ENCODE results near the gene TOP3B. TPM values are rescaled to one million over a fixed set of nuclear protein-coding genes. Genes with fewer than 3 reads are reported as not detected.

Gene TOP3B
- polyA plus RNA-seq, 1 donor from 2014 or later: 22.7 TPM

DNA sequence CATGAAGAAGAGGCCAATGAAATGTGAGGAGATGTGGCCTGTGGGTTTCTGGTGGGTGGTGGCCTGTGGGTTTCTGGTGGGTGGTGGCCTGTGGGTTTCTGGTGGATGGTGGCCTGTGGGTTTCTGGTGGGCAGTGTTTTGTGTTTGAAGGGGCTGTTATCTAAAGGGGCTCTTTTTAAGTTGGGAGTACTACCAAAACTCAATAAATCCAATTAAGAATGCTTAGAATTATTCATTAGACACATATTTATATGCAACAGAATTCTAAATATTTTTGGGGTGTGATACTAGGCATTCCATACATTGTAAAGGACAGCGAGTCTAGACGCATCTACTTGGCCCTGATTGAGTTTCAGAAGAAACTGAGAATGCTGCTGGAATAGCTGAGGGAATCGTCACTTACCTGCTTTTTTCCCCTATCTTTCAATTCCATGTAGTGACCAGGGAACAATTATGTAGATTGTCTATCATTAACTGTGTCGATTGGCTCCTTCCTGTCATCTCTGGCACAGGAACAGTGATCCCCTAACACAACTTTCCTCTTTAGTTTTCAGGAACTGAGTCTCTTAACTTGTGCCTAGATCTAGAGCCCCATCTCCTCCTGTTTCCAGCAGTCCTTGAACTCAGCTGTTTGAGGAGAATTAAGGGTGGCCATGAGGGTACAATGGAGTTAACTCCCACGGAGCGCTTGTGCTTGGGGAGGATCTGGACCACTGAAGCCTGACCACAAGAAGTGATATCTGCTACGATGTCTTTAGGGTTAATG, 37.3 kb upstream of the TOP3B start:
- no peaks in the 10 kb centered on the region for H3K9me3 Mint-ChIP-seq
- no peak overlapping the region for H3K4me3 Mint-ChIP-seq
- H3K4me1 Mint-ChIP-seq: peaks cover 2 to 19% (median 18%) of the 10 kb centered on the region in 3 donors
- peak overlapping the region in 1 of 3 donors; percentile 88 for H3K27ac Mint-ChIP-seq
- peaks cover 3% of the 10 kb centered on the region for H3K36me3 Mint-ChIP-seq
- no peaks in the 10 kb centered on the region for H3K27me3 Mint-ChIP-seq

DNA sequence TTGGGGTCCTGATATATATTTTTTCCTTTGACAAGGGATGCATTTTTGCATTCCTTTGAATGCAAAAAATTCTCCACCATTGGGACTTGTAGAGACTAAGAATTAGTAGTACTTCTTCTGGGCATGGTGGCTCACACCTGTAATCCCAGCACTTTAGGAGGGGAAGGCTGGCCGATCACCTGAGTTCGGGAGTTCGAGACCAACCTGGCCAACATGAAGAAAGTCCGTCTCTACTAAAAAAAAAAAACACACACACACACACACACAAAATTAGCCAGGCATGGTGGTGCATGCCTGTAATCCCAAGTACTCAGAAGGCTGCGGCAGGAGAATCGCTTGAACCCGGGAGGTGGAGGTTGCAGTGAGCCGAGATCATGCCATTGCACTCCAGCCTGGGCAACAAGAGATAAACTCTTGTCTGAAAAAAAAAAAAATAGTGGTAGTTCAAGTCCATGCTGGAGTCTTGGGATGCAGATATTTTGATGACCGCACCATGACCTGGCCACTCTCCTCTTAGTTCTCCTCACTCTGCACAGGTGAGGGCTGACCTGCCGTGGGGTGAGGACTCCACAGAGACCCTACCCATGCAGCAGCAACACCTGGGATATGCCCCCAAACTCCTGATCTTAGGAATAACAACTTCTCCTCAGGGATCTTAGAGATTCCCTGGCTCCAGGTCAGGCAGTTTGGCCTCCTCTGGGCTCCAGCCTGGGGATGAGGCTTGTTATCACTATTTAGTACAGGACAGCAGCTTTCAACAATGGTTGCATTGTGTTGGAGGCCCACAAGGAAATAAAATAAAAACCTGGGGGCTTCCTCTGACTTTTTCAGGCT, 36.5 kb upstream of the TOP3B start:
- H3K27me3 Mint-ChIP-seq: no peaks in the 10 kb centered on the region
- peaks cover 3% of the 10 kb centered on the region for H3K36me3 Mint-ChIP-seq
- H3K9me3 Mint-ChIP-seq: no peaks in the 10 kb centered on the region
- H3K27ac Mint-ChIP-seq: no peak overlapping the region
- H3K4me1 Mint-ChIP-seq: peaks cover 0 to 18% (median 17%) of the 10 kb centered on the region in 3 donors
- peak overlapping the region in 1 of 4 donors; percentile 65 for H3K4me3 Mint-ChIP-seq

DNA sequence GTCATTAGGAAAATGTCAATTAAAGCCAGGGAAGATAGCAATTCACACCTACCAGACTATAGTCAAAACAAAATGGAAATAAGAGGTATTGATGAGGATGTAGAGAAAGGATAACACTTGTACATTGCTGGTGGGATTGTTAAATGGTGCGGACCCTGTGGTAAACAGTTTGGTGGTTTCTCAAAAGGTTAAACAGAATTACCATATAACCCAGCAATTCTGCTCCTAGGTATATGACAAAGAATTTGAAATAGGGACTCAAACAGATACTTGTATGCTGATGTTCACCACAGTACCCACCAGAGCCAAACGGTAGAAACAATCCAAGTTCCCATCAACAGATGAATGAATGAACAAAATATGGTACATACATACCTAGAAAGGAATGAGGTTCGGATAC, 33.0 kb upstream of the TOP3B start:
- Mint-ChIP-seq H3K4me3 (no peak overlapping the region), H3K27me3 (no peaks in the 10 kb centered on the region), H3K4me1 (peaks cover 1 to 2% (median 1%) of the 10 kb centered on the region in 3 donors), H3K27ac (no peak overlapping the region), H3K36me3 (peaks cover 1% of the 10 kb centered on the region), H3K9me3 (no peaks in the 10 kb centered on the region)

DNA sequence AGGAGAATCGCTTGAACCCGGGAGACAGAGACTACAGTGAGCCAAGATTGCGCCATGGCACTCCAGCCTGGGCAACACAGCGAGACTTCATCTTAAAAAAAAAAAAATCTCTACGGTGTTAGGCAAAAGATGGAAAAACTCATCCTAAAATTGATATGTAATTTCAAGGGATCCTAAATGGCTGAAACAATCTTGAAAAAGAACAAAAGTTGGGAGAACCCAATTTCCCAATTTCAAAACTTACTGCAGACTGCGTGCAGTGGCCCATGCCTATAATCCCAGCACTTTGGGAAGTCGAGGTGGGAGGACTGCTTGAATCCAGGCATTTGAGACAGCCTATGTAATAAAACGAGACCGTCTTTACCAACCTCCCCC, 31.7 kb upstream of the TOP3B start:
- no peaks in the 10 kb centered on the region for H3K36me3 Mint-ChIP-seq
- peaks cover 6 to 9% (median 8%) of the 10 kb centered on the region in 3 donors for H3K4me1 Mint-ChIP-seq
- no peak overlapping the region for H3K4me3 Mint-ChIP-seq
- no peaks in the 10 kb centered on the region for H3K27me3 Mint-ChIP-seq
- no peak overlapping the region for H3K27ac Mint-ChIP-seq
- H3K9me3 Mint-ChIP-seq: no peaks in the 10 kb centered on the region

DNA sequence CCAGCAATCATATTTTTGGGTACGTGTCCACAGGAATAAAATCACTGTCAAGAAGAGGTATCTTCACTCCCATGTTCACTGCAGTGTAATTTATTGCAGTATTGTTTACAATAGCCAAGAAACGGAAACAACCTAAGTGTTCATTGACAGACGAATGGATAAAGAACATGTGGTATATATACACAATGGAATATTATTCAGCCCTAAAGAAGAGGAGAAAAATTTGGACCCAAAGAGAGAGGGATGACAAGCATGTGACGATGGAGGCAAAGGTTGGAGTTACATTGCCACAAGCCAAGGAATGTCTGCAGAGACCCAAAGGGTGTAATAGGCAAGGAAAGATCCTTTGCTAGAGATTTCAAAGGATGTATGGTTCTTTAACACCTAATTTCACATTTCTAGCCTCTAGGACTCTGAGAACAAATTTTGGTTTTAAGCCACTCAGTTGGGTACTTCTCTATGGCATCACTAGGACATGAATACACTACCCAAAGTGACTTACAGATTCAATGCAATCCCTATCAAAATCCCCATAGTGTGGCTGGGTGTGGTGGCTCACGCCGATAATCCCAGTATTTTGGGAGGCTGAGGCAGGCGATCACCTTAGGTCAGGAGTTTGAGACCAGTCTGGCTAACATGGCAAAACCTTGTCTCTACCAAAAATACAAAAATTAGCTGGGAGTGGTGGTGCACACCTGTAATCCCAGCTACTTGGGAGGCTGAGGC, 31.1 kb upstream of the TOP3B start:
- H3K4me3 Mint-ChIP-seq: no peak overlapping the region
- no peaks in the 10 kb centered on the region for H3K9me3 Mint-ChIP-seq
- H3K36me3 Mint-ChIP-seq: no peaks in the 10 kb centered on the region
- no peaks in the 10 kb centered on the region for H3K27me3 Mint-ChIP-seq
- peaks cover 9 to 10% (median 9%) of the 10 kb centered on the region in 3 donors for H3K4me1 Mint-ChIP-seq
- no peak overlapping the region for H3K27ac Mint-ChIP-seq

DNA sequence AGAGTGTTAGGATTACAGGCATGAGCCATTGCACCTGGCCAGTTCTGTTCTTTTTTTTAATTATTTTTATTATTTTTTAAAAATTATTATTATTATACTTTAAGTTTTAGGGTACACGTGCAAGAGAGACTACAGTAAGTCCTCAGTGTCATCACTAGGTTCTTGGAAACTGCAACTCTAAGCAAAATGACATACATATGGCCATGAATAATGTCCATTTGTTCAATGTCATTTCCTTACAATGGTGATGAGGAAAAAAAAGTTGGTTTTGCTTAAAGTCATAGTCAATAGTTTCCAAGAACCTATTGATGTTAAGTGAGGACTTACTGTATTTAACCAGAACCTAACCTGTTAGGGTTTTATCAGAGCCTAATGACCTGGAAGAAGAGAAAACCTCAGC, 29.4 kb upstream of the TOP3B start:
- Mint-ChIP-seq H3K4me1 (peaks cover 9 to 10% (median 9%) of the 10 kb centered on the region in 3 donors), H3K27ac (no peak overlapping the region), H3K27me3 (no peaks in the 10 kb centered on the region), H3K36me3 (no peaks in the 10 kb centered on the region), H3K4me3 (no peak overlapping the region), H3K9me3 (no peaks in the 10 kb centered on the region)

DNA sequence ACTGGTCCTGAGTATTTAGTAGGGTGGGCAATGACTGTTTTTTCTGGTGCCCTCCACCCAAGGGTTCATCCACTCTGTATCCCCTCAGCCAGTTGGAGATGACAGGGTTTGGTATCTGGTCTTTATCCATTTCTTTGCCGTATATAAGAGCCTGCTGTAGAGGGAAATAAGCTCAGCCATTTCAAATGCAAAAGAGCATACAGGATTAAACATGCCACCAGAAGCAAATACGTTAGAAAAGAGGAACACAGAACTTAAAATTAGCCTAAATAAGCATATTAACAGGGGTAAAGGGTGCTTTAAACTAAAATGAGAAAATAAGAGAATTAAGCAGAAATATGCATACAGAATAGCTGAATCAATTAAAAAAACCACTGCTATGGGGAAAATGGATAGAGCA, 27.8 kb upstream of the TOP3B start:
- H3K36me3 Mint-ChIP-seq: no peaks in the 10 kb centered on the region
- no peak overlapping the region for H3K27ac Mint-ChIP-seq
- peaks cover 9 to 10% (median 9%) of the 10 kb centered on the region in 3 donors for H3K4me1 Mint-ChIP-seq
- no peaks in the 10 kb centered on the region for H3K9me3 Mint-ChIP-seq
- peak overlapping the region in 2 of 4 donors; percentile 25 to 77 for H3K4me3 Mint-ChIP-seq
- no peaks in the 10 kb centered on the region for H3K27me3 Mint-ChIP-seq

DNA sequence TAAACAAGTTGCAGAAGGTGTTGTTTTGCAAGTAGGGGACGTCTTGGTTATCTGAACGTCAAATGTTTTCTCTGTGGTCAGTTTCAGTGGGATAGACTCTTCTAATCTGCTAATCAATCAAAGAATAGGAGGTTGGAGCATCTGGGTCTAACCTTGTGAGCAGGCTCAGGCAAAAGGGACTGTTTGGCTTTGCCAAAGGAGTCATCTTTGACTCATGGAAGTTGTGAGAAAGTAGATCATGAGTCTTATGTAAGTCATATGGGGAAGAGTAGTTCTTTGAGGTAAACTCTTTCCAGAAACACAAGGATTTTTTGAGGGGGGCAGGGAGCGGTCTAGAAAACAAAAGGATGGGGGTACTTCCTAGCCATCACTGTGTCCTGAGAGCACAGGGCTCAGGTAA, 27.1 kb upstream of the TOP3B start:
- Mint-ChIP-seq H3K27me3 (no peaks in the 10 kb centered on the region), H3K9me3 (no peaks in the 10 kb centered on the region), H3K36me3 (no peaks in the 10 kb centered on the region), H3K27ac (no peak overlapping the region), H3K4me3 (peak overlapping the region in 2 of 4 donors; percentile 14 to 79), H3K4me1 (peaks cover 9 to 10% (median 9%) of the 10 kb centered on the region in 3 donors)

DNA sequence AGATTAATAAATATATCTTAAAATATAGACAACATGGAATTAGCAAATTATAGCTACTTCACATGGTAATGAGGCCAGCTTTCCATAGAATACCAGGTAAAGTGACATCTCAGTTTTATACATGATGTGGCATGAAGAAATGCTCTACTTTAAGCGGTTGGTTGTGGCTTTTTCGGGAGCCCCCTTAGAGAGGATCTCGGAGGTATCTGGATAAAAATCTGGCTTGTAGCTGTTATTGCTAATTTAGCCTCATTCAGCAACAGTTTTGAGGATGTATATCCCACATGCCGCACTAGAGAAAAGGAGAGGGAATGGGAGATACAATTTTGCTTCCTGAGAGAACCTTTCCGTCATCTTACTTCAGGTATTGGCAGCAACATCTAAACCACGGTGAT, 24.0 kb upstream of the TOP3B start:
- H3K27me3 Mint-ChIP-seq: no peaks in the 10 kb centered on the region
- H3K27ac Mint-ChIP-seq: no peak overlapping the region
- H3K9me3 Mint-ChIP-seq: no peaks in the 10 kb centered on the region
- peaks cover 2% of the 10 kb centered on the region for H3K36me3 Mint-ChIP-seq
- H3K4me1 Mint-ChIP-seq: peaks cover 9 to 10% (median 9%) of the 10 kb centered on the region in 3 donors
- H3K4me3 Mint-ChIP-seq: no peak overlapping the region

DNA sequence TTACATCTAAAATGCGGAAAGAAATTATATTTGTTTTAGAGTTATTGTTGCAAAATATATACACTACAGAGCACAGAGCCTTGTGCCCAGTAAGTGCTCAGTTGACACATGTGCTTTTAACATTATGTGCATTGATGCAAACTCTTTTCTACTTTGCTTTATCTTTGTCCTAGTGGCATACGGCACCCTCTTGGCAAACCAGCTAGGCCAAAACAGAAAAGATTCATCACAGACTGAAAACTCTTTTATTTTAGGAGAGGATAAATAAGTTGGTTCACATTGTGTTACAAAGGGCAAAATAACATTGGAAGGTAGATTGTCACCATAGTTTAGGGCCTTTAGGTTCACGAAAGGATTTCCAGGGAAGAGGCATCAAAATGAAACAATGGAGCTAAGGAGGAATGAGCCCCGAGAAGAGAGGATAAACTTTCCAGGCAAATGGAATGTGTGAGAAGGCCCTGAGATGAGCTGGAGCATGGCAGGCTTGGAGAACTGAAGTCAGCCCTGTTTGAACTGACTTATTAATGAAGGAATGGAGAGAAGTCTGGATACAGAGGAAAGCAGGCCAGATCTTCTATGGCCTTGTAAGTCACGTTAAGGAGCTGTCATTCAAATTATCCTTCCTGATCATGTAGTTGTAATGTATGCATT, 23.5 kb upstream of the TOP3B start:
- Mint-ChIP-seq H3K36me3 (peaks cover 2% of the 10 kb centered on the region), H3K27ac (no peak overlapping the region), H3K4me1 (peaks cover 9 to 10% (median 9%) of the 10 kb centered on the region in 3 donors), H3K27me3 (no peaks in the 10 kb centered on the region), H3K9me3 (no peaks in the 10 kb centered on the region), H3K4me3 (no peak overlapping the region)

DNA sequence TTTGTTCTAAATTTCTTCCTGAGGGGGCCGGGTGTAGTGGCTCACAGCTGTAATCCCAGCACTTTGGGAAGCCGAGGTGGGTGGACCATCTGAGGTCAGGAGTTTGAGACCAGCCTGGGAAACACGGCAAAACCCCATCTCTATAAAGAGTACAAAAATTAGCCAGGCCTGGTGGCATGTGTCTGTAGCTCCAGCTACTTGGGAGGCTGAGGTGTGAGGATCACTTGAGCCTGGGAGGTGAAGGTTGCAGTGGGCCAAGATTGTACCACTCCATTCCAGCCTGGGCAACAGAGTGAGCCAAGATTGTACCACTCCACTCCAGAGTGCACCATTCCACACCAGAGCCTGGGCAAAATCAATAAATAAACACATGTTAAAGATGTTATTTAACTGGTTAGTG, 20.6 kb upstream of the TOP3B start:
- Mint-ChIP-seq H3K4me3 (no peak overlapping the region), H3K9me3 (no peaks in the 10 kb centered on the region), H3K4me1 (no peaks in the 10 kb centered on the region), H3K27me3 (no peaks in the 10 kb centered on the region), H3K27ac (no peak overlapping the region), H3K36me3 (peaks cover 3% of the 10 kb centered on the region)

DNA sequence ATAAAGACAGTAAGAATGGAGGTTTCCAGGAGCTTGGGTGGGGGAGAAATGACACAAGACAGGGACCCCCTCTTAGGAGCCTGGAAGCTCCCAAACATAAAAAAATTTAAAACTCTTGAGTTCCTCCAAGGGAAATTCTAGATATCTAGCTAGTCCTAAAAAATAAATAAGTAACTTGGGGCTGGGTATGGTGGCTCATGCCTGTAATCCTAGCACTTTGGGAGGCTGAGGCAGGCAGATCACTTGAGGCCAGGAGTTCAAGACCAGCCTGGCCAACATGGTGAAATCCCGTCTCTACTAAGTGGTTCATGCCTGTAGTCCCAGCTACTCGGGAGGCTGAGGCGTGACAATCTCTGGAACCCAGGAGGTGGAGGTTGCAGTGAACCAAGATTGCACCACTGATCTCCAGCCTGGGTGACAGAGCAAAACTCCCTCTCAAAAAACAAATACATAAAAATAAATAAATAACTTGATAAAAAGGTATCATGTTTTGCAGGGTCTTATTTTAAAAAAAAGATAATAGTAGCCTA, 20.0 kb upstream of the TOP3B start:
- H3K9me3 Mint-ChIP-seq: no peaks in the 10 kb centered on the region
- H3K4me1 Mint-ChIP-seq: no peaks in the 10 kb centered on the region
- no peak overlapping the region for H3K27ac Mint-ChIP-seq
- H3K36me3 Mint-ChIP-seq: peaks cover 3% of the 10 kb centered on the region
- no peak overlapping the region for H3K4me3 Mint-ChIP-seq
- H3K27me3 Mint-ChIP-seq: no peaks in the 10 kb centered on the region

DNA sequence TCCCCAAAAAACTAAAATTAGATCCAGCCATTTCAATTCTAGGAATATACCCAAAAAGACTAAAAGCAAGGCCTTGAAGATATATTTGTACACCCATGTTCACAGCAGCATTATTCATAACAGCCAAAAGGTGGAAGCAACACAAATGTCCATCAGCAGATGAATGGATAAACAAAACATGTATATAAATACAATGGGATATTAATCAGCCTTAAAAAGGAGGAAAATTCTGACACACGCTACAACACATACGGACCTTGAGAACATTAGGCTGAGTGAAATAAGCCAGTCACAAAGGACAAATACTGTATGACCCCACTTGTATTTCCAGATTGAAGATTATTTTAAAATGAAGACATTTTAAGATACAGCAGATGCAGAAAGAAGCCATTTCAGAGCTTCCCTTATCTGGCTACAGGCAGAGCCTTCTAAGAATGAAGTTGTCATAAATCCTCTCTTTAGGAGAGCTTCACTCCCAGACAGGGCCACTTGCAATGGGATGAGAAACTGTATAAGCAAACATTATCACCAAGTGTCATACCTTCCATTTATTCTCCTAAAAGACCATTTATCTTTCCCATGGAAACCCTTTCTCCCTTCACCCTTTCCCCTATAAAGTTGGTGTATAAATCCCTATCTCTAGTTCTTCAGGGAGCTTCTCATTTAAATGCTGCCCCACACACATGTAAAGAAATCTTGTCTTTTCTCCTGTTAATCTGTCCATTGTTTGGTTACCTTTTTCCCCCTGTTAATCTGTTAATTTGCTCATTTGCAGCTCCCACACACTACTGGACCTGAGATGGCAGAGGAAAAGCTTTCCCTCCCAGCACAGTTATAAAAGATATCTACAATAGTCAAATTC, 19.3 kb upstream of the TOP3B start:
- H3K27ac Mint-ChIP-seq: peak overlapping the region in 2 of 3 donors; percentile 54 to 85
- H3K27me3 Mint-ChIP-seq: no peaks in the 10 kb centered on the region
- no peaks in the 10 kb centered on the region for H3K9me3 Mint-ChIP-seq
- no peak overlapping the region for H3K4me3 Mint-ChIP-seq
- H3K36me3 Mint-ChIP-seq: peaks cover 3% of the 10 kb centered on the region
- H3K4me1 Mint-ChIP-seq: no peaks in the 10 kb centered on the region
